Mammary epithelial cell (primary cell): ENCODE data around the gene P3R3URF.

Experiments used
- CTCF ChIP-seq, 2 donors: IDR thresholded peaks in 1 of 2; conservative IDR thresholded peaks in 1 of 2; 2 replicates each; pipeline ENCODE4 v1.5.1; 2011 to 2012; ENCODE audit warnings: inconsistent platforms in 2 of 2, low read length in 2 of 2, mild to moderate bottlenecking in 2 of 2, control low read depth in 1 of 2, low read depth in 1 of 2; ENCODE audit not compliant: insufficient read depth in 1 of 2; ENCODE audit errors: extremely low read depth in 1 of 2
- EZH2 ChIP-seq: IDR thresholded peaks from 2 replicates; pipeline ENCODE4 v1.6.1; 2012; ENCODE audit warnings: low read length, inconsistent platforms, borderline replicate concordance

- TF ChIP-seq CTCF (conservative IDR thresholded peaks at IDR 0.05 in 1 of 2, IDR thresholded peaks at IDR 0.05 in 1 of 2; ENCODE audit: extremely low read depth in 1 of 2, insufficient read depth in 1 of 2, low read depth in 1 of 2, low read length in 2 of 2) (no peak), EZH2 (no peak)
Observed at GRCh38 chr1:46172321-46172720, 4.0 kb downstream of the P3R3URF start.
